Duodenal mucosa (tissue), 2 donors: Measurements from ENCODE around the gene ELMO1.

ENCODE experiments used
- H3K27ac ChIP-seq: one replicate; pipeline ENCODE4 v1.7.0; 2013; ENCODE audit warnings: low read depth, low read length
- H3K27me3 ChIP-seq, 2 donors: one replicate each; pipeline ENCODE4 v1.7.0; 2013; ENCODE audit warnings: low read length in 2 of 2, control low read depth in 1 of 2; ENCODE audit not compliant: insufficient read depth in 2 of 2, control insufficient read depth in 1 of 2
- H3K36me3 ChIP-seq, 2 donors: one replicate each; pipeline ENCODE4 v1.7.0; 2013; ENCODE audit warnings: low read length in 2 of 2, control low read depth in 1 of 2; ENCODE audit not compliant: insufficient read depth in 2 of 2, control insufficient read depth in 1 of 2
- H3K4me1 ChIP-seq, 2 donors: one replicate each; pipeline ENCODE4 v1.7.0; 2013; ENCODE audit warnings: low read length in 2 of 2, control low read depth in 1 of 2; ENCODE audit not compliant: insufficient read depth in 2 of 2, control insufficient read depth in 1 of 2
- H3K4me3 ChIP-seq, 2 donors: one replicate each; pipeline ENCODE4 v1.7.0; 2013; ENCODE audit warnings: low read length in 2 of 2, low read depth in 1 of 2
- H3K9ac ChIP-seq, 2 donors: one replicate each; pipeline ENCODE4 v1.7.0; 2013; ENCODE audit warnings: low read length in 2 of 2, low read depth in 1 of 2
- H3K9me3 ChIP-seq, 2 donors: one replicate each; pipeline ENCODE4 v1.7.0; 2013; ENCODE audit warnings: low read length in 2 of 2, control low read depth in 1 of 2; ENCODE audit not compliant: control insufficient read depth in 1 of 2

ELMO1 gene

GRCh38 chr7:37424521-37424920 lies 24.1 kb downstream of the ELMO1 start:
- Histone ChIP-seq H3K27ac (no peak overlapping the region), H3K4me1 (peaks cover 4 to 14% of the 10 kb centered on the region in 2 donors), H3K36me3 (no peaks in the 10 kb centered on the region), H3K9ac (no peak overlapping the region), H3K27me3 (no peaks in the 10 kb centered on the region), H3K9me3 (no peaks in the 10 kb centered on the region), H3K4me3 (no peak overlapping the region)

- H3K27me3 ChIP-seq, result no peaks in the 10 kb centered on the region
- H3K4me3 ChIP-seq, result no peak overlapping the region
- peaks cover 4 to 14% of the 10 kb centered on the region in 2 donors for H3K4me1 ChIP-seq
- H3K9me3 ChIP-seq, result no peaks in the 10 kb centered on the region
- no peaks in the 10 kb centered on the region for H3K36me3 ChIP-seq
- no peak overlapping the region for H3K9ac ChIP-seq
- no peak overlapping the region for H3K27ac ChIP-seq
Measured at GRCh38 chr7:37421861-37422500, 26.7 kb downstream of the ELMO1 start.

- no peaks in the 10 kb centered on the region for H3K27me3 ChIP-seq
- H3K9ac ChIP-seq, result no peak overlapping the region
- H3K4me3 ChIP-seq, result no peak overlapping the region
- peaks cover 4 to 14% of the 10 kb centered on the region in 2 donors for H3K4me1 ChIP-seq
- H3K9me3 ChIP-seq, result no peaks in the 10 kb centered on the region
- no peak overlapping the region for H3K27ac ChIP-seq
- no peaks in the 10 kb centered on the region for H3K36me3 ChIP-seq
Measured at GRCh38 chr7:37420946-37421695, 27.5 kb downstream of the ELMO1 start.

- H3K4me1 ChIP-seq, result peaks cover 4 to 14% of the 10 kb centered on the region in 2 donors
- H3K9me3 ChIP-seq, result no peaks in the 10 kb centered on the region
- H3K36me3 ChIP-seq, result no peaks in the 10 kb centered on the region
- no peak overlapping the region for H3K9ac ChIP-seq
- H3K4me3 ChIP-seq, result no peak overlapping the region
- no peak overlapping the region for H3K27ac ChIP-seq
- no peaks in the 10 kb centered on the region for H3K27me3 ChIP-seq
Measured at GRCh38 chr7:37419496-37419895, 29.2 kb downstream of the ELMO1 start.

GRCh38 chr7:37418381-37418780 lies 30.3 kb downstream of the ELMO1 start:
- H3K9me3 ChIP-seq, result no peaks in the 10 kb centered on the region
- no peaks in the 10 kb centered on the region for H3K36me3 ChIP-seq
- H3K4me1 ChIP-seq, result peaks cover 4 to 14% of the 10 kb centered on the region in 2 donors
- H3K4me3 ChIP-seq, result no peak overlapping the region
- H3K27me3 ChIP-seq, result no peaks in the 10 kb centered on the region
- H3K9ac ChIP-seq, result no peak overlapping the region
- H3K27ac ChIP-seq, result no peak overlapping the region

GRCh38 chr7:37417107-37417474 lies 31.6 kb downstream of the ELMO1 start:
- no peaks in the 10 kb centered on the region for H3K27me3 ChIP-seq
- no peaks in the 10 kb centered on the region for H3K9me3 ChIP-seq
- no peak overlapping the region for H3K4me3 ChIP-seq
- H3K36me3 ChIP-seq, result no peaks in the 10 kb centered on the region
- no peak overlapping the region for H3K27ac ChIP-seq
- H3K9ac ChIP-seq, result no peak overlapping the region
- H3K4me1 ChIP-seq, result peaks cover 0 to 12% of the 10 kb centered on the region in 2 donors

- peaks cover 0 to 7% of the 10 kb centered on the region in 2 donors for H3K4me1 ChIP-seq
- H3K27me3 ChIP-seq, result no peaks in the 10 kb centered on the region
- H3K9ac ChIP-seq, result no peak overlapping the region
- H3K36me3 ChIP-seq, result no peaks in the 10 kb centered on the region
- H3K9me3 ChIP-seq, result no peaks in the 10 kb centered on the region
- no peak overlapping the region for H3K4me3 ChIP-seq
- H3K27ac ChIP-seq, result no peak overlapping the region
Measured at GRCh38 chr7:37416378-37417106, 32.1 kb downstream of the ELMO1 start.

- no peaks in the 10 kb centered on the region for H3K36me3 ChIP-seq
- H3K9me3 ChIP-seq, result no peaks in the 10 kb centered on the region
- no peak overlapping the region for H3K4me3 ChIP-seq
- no peak overlapping the region for H3K9ac ChIP-seq
- H3K4me1 ChIP-seq, result peaks cover 0 to 4% of the 10 kb centered on the region in 2 donors
- H3K27me3 ChIP-seq, result no peaks in the 10 kb centered on the region
- no peak overlapping the region for H3K27ac ChIP-seq
Measured at GRCh38 chr7:37415629-37416028, 33.0 kb downstream of the ELMO1 start.

- H3K9ac ChIP-seq, result no peak overlapping the region
- H3K36me3 ChIP-seq, result no peaks in the 10 kb centered on the region
- no peaks in the 10 kb centered on the region for H3K9me3 ChIP-seq
- H3K4me3 ChIP-seq, result no peak overlapping the region
- H3K27ac ChIP-seq, result no peak overlapping the region
- peaks cover 0 to 6% of the 10 kb centered on the region in 2 donors for H3K4me1 ChIP-seq
- H3K27me3 ChIP-seq, result no peaks in the 10 kb centered on the region
Measured at GRCh38 chr7:37414352-37414983, 34.2 kb downstream of the ELMO1 start.
